Epithelial cell of esophagus (primary cell): ENCODE results near the gene CWF19L1.

Experiments
- DNase-seq: peaks from one replicate; pipeline ENCODE4 v3.0.0; 2010; ENCODE audit warnings: low read depth
- H3K4me3 ChIP-seq: 2 replicates; pipeline ENCODE4 v1.5.1; 2011; ENCODE audit warnings: mild to moderate bottlenecking, low read length, control low read depth
- CTCF ChIP-seq: IDR thresholded peaks from 2 replicates; pipeline ENCODE4 v1.5.1; 2011; ENCODE audit warnings: low read depth, mild to moderate bottlenecking, low read length, control low read depth, inconsistent platforms; ENCODE audit not compliant: insufficient read depth; ENCODE audit errors: missing control alignments

CWF19L1 gene

GRCh38 chr10:100223879-100224278, 43.6 kb downstream of the CWF19L1 start:
- H3K4me3 ChIP-seq, result no peak overlapping the region
- no peak for TF ChIP-seq CTCF
- no peak for DNase-seq

- no peak overlapping the region for H3K4me3 ChIP-seq
- DNase-seq, result no peak
- TF ChIP-seq CTCF, result no peak
Observed at GRCh38 chr10:100222529-100222928, 44.9 kb downstream of the CWF19L1 start.

- DNase-seq, result no peak
- no peak overlapping the region for H3K4me3 ChIP-seq
- TF ChIP-seq CTCF, result no peak
Observed at GRCh38 chr10:100216006-100216405, 51.4 kb downstream of the CWF19L1 start.

- TF ChIP-seq CTCF, result no peak
- no peak overlapping the region for H3K4me3 ChIP-seq
- no peak for DNase-seq
Observed at GRCh38 chr10:100209303-100209702, 58.1 kb downstream of the CWF19L1 start.

- H3K4me3 ChIP-seq, result no peak overlapping the region
- TF ChIP-seq CTCF, result no peak
- DNase-seq, result no peak
Observed at GRCh38 chr10:100208276-100208675, 59.2 kb downstream of the CWF19L1 start.

GRCh38 chr10:100204370-100204769, 63.1 kb downstream of the CWF19L1 start:
- no peak overlapping the region for H3K4me3 ChIP-seq
- DNase-seq, result no peak
- no peak for TF ChIP-seq CTCF

- no peak for TF ChIP-seq CTCF
- DNase-seq, result no peak
Observed at GRCh38 chr10:100201549-100201948, 65.9 kb downstream of the CWF19L1 start.

More at GRCh38 chr10:100201549-100201948, 65.9 kb downstream of the CWF19L1 start:
- H3K4me3 ChIP-seq, result no peak overlapping the region
